Osteoblast (primary cell): Measurements from ENCODE around the gene SRSF11. TPM values are rescaled to one million over a fixed set of nuclear protein-coding genes. Genes with fewer than 3 reads are reported as not detected.

Experiments
- DNase-seq: peaks from one replicate; pipeline ENCODE4 v3.0.0; 2011; ENCODE audit warnings: low spot score, mixed read lengths; ENCODE audit not compliant: insufficient read length; ENCODE audit errors: missing footprints
- H2AFZ ChIP-seq: 2 replicates; pipeline ENCODE4 v1.6.0; 2011; ENCODE audit warnings: mild to moderate bottlenecking, low read length
- H3K27ac ChIP-seq: 2 replicates; pipeline ENCODE4 v1.5.1; 2011; ENCODE audit warnings: mild to moderate bottlenecking, low read depth, low read length, moderate library complexity
- H3K27me3 ChIP-seq: 2 replicates; pipeline ENCODE4 v1.6.0; 2012; ENCODE audit warnings: mild to moderate bottlenecking, control low read depth, inconsistent platforms, low read length, moderate library complexity; ENCODE audit not compliant: insufficient read depth
- H3K36me3 ChIP-seq: 2 replicates; pipeline ENCODE4 v1.5.1; 2011; ENCODE audit warnings: mild to moderate bottlenecking, low read length, control low read depth, moderate library complexity; ENCODE audit not compliant: insufficient read depth
- H3K4me1 ChIP-seq: 2 replicates; pipeline ENCODE4 v1.5.1; 2011; ENCODE audit warnings: mild to moderate bottlenecking, low read length, control low read depth, moderate library complexity; ENCODE audit not compliant: insufficient read depth
- H3K4me2 ChIP-seq: 2 replicates; pipeline ENCODE4 v1.6.0; 2011; ENCODE audit warnings: mild to moderate bottlenecking, low read length; ENCODE audit not compliant: insufficient read depth
- H3K4me3 ChIP-seq: fragments of 200-600 bp; sonication (generic); 3 replicates; pipeline ENCODE4 v1.5.1; 2012; ENCODE audit warnings: mild to moderate bottlenecking, low read length, inconsistent platforms; ENCODE audit not compliant: insufficient read depth
- H3K79me2 ChIP-seq: 2 replicates; pipeline ENCODE4 v1.6.0; 2012; ENCODE audit warnings: mild to moderate bottlenecking, low read length, control low read depth, inconsistent platforms; ENCODE audit not compliant: insufficient read depth
- H3K9me3 ChIP-seq: 2 replicates; pipeline ENCODE4 v1.5.1; 2011; ENCODE audit warnings: low read depth, low read length, control low read depth
- H4K20me1 ChIP-seq: 2 replicates; pipeline ENCODE4 v1.6.0; 2012; ENCODE audit warnings: mild to moderate bottlenecking, low read length, control low read depth; ENCODE audit not compliant: insufficient read depth
- CTCF ChIP-seq: IDR thresholded peaks from 2 replicates; pipeline ENCODE4 v1.5.1; 2011; ENCODE audit warnings: mild to moderate bottlenecking, low read depth, low read length, moderate library complexity; ENCODE audit errors: extremely low read depth
- total RNA-seq: library from RNA; depleted of rRNA; stranded (reverse); fragments of >200 nt; gene quantifications from 2 replicates; pipeline ENCODE4 v1.2.3, GENCODE V29; 2012

The SRSF11 gene
- total RNA-seq, 1 donor, result 160 TPM

- TF ChIP-seq CTCF, result no peak
- no peaks in the 10 kb centered on the region for H4K20me1 ChIP-seq
- H3K4me2 ChIP-seq, result no peak overlapping the region
- H3K9me3 ChIP-seq, result no peaks in the 10 kb centered on the region
- no peak overlapping the region for H3K4me3 ChIP-seq
- no peaks in the 10 kb centered on the region for H3K27me3 ChIP-seq
- H3K27ac ChIP-seq, result no peak overlapping the region
- H3K36me3 ChIP-seq, result peaks cover 10% of the 10 kb centered on the region
- H3K4me1 ChIP-seq, result no peaks in the 10 kb centered on the region
- no peak for DNase-seq
- no peak overlapping the region for H2AFZ ChIP-seq
- no peaks in the 10 kb centered on the region for H3K79me2 ChIP-seq
Measured at GRCh38 chr1:70256664-70257063, 35.5 kb downstream of the SRSF11 start.

- Histone ChIP-seq H3K9me3 (no peaks in the 10 kb centered on the region), H3K27ac (no peak overlapping the region), H3K4me1 (no peaks in the 10 kb centered on the region), H3K4me2 (no peak overlapping the region), H3K4me3 (no peak overlapping the region), H2AFZ (no peak overlapping the region), H3K36me3 (peaks cover 18% of the 10 kb centered on the region), H4K20me1 (no peaks in the 10 kb centered on the region), H3K27me3 (no peaks in the 10 kb centered on the region), H3K79me2 (no peaks in the 10 kb centered on the region)
- TF ChIP-seq CTCF, result no peak
- no peak for DNase-seq
Measured at GRCh38 chr1:70264839-70265238, 43.7 kb downstream of the SRSF11 start.

GRCh38 chr1:70265946-70266345 lies 44.8 kb downstream of the SRSF11 start:
- no peak overlapping the region for H3K4me2 ChIP-seq
- no peaks in the 10 kb centered on the region for H3K9me3 ChIP-seq
- H4K20me1 ChIP-seq, result no peaks in the 10 kb centered on the region
- H3K4me3 ChIP-seq, result no peak overlapping the region
- DNase-seq, result no peak
- H3K36me3 ChIP-seq, result peaks cover 18% of the 10 kb centered on the region
- no peak overlapping the region for H2AFZ ChIP-seq
- no peaks in the 10 kb centered on the region for H3K79me2 ChIP-seq
- H3K27me3 ChIP-seq, result no peaks in the 10 kb centered on the region
- no peaks in the 10 kb centered on the region for H3K4me1 ChIP-seq
- no peak for TF ChIP-seq CTCF
- H3K27ac ChIP-seq, result no peak overlapping the region

- Histone ChIP-seq H3K27me3 (no peaks in the 10 kb centered on the region), H3K27ac (no peak overlapping the region), H3K4me1 (no peaks in the 10 kb centered on the region), H3K9me3 (no peaks in the 10 kb centered on the region), H3K4me3 (no peak overlapping the region), H4K20me1 (no peaks in the 10 kb centered on the region), H2AFZ (no peak overlapping the region), H3K36me3 (peaks cover 4% of the 10 kb centered on the region), H3K4me2 (no peak overlapping the region), H3K79me2 (no peaks in the 10 kb centered on the region)
- TF ChIP-seq CTCF, result no peak
- DNase-seq, result no peak
Measured at GRCh38 chr1:70277875-70278274, 56.7 kb downstream of the SRSF11 start.
